Breast epithelium (tissue), 3 donors: ENCODE data around the gene CDC42EP1.

Experiments
- CTCF ChIP-seq, 3 donors: fragments of 450-650 bp; IDR thresholded peaks; one replicate each; pipeline ENCODE4 v1.5.1; 2016 to 2017; ENCODE audit warnings: antibody characterized with exemption in 3 of 3, mild to moderate bottlenecking in 3 of 3, moderate library complexity in 3 of 3
- POLR2A ChIP-seq: fragments of 450-650 bp; IDR thresholded peaks from one replicate; pipeline ENCODE4 v1.6.1; 2016; ENCODE audit warnings: antibody characterized with exemption, mild to moderate bottlenecking, moderate library complexity

GRCh38 chr22:37558815-37559214 is 1.5 kb upstream of the CDC42EP1 start:
- TF ChIP-seq CTCF (IDR thresholded peaks at IDR 0.05) (no peak), POLR2A (no peak)
